Glutamatergic neuron (in vitro differentiated cells): ENCODE data around the gene REPS1. TPM values are rescaled to one million over a fixed set of nuclear protein-coding genes. Genes with fewer than 3 reads are reported as not detected.

ENCODE experiments used
- DNase-seq: peaks from one replicate; pipeline ENCODE4 v3.0.0; 2022
- H3K27ac Mint-ChIP-seq: one replicate; pipeline ENCODE4 v1.8.0; 2020; ENCODE audit warnings: mild to moderate bottlenecking, mixed read lengths, inconsistent platforms; ENCODE audit not compliant: unreplicated experiment
- H3K27me3 Mint-ChIP-seq: one replicate; pipeline ENCODE4 v1.8.0; 2020; ENCODE audit warnings: mild to moderate bottlenecking, moderate library complexity, mixed read lengths, inconsistent platforms; ENCODE audit not compliant: unreplicated experiment
- H3K36me3 Mint-ChIP-seq: one replicate; pipeline ENCODE4 v1.8.0; 2020; ENCODE audit warnings: mild to moderate bottlenecking, mixed read lengths, inconsistent platforms; ENCODE audit not compliant: unreplicated experiment
- H3K4me1 Mint-ChIP-seq: one replicate; pipeline ENCODE4 v1.8.0; 2020; ENCODE audit warnings: mild to moderate bottlenecking, low read depth, mixed read lengths, inconsistent platforms; ENCODE audit not compliant: unreplicated experiment
- H3K4me3 Mint-ChIP-seq: one replicate; pipeline ENCODE4 v1.8.0; 2020; ENCODE audit warnings: mild to moderate bottlenecking, mixed read lengths, inconsistent platforms; ENCODE audit not compliant: unreplicated experiment
- H3K9me3 Mint-ChIP-seq: one replicate; pipeline ENCODE4 v1.8.0; 2020; ENCODE audit warnings: mild to moderate bottlenecking, moderate library complexity, mixed read lengths, inconsistent platforms; ENCODE audit not compliant: unreplicated experiment
- total RNA-seq: library from RNA; stranded (reverse); fragmentation: NEBNext Ultra II Directional; extraction: Animal tissue kit (Norgen Biotek cat#: 25700); gene quantifications from one replicate; pipeline ENCODE4 v1.2.1, GENCODE V29; 2021; ENCODE audit not compliant: unreplicated experiment
- TF ChIP-seq, protein P1 (sequence below): fragments of 200-600 bp; sonication (generic); IDR thresholded peaks from one replicate; pipeline ENCODE4 v1.5.0; 2021; ENCODE audit not compliant: partially characterized antibody, unreplicated experiment

The REPS1 gene
- total RNA-seq, 1 donor from 2014 or later = 103 TPM

DNA sequence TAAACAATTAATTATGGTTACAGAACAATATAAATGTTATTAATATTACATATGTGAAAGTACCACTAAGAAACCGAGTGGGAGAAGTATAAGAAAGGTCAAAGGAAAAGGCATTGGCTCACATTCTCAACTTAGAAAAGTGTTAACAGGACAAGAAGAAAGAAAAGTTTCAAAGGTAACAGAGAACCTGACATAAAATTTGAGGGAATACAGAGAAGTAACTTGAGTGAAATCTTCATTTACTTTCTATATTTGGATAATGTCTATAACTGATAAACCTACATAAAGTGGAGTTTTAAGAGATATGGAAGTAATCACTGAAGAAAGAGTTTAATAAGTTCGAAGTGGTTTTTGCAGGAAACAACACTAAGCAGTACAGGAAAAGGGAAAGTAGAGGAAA is 30.1 kb downstream of the REPS1 start:
- H3K9me3 Mint-ChIP-seq = no peaks in the 10 kb centered on the region
- H3K4me3 Mint-ChIP-seq = no peak overlapping the region
- TF ChIP-seq, protein P1, sequence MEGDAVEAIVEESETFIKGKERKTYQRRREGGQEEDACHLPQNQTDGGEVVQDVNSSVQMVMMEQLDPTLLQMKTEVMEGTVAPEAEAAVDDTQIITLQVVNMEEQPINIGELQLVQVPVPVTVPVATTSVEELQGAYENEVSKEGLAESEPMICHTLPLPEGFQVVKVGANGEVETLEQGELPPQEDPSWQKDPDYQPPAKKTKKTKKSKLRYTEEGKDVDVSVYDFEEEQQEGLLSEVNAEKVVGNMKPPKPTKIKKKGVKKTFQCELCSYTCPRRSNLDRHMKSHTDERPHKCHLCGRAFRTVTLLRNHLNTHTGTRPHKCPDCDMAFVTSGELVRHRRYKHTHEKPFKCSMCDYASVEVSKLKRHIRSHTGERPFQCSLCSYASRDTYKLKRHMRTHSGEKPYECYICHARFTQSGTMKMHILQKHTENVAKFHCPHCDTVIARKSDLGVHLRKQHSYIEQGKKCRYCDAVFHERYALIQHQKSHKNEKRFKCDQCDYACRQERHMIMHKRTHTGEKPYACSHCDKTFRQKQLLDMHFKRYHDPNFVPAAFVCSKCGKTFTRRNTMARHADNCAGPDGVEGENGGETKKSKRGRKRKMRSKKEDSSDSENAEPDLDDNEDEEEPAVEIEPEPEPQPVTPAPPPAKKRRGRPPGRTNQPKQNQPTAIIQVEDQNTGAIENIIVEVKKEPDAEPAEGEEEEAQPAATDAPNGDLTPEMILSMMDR = no peak
- H3K36me3 Mint-ChIP-seq = no peaks in the 10 kb centered on the region
- H3K27me3 Mint-ChIP-seq = no peaks in the 10 kb centered on the region
- DNase-seq = no peak
- no peak overlapping the region for H3K27ac Mint-ChIP-seq
- H3K4me1 Mint-ChIP-seq = no peaks in the 10 kb centered on the region

GRCh38 chr6:138957484-138957883 is 30.6 kb downstream of the REPS1 start:
- no peaks in the 10 kb centered on the region for H3K27me3 Mint-ChIP-seq
- TF ChIP-seq, protein P1 = no peak
- H3K36me3 Mint-ChIP-seq = no peaks in the 10 kb centered on the region
- H3K4me1 Mint-ChIP-seq = no peaks in the 10 kb centered on the region
- H3K9me3 Mint-ChIP-seq = no peaks in the 10 kb centered on the region
- no peak overlapping the region for H3K27ac Mint-ChIP-seq
- no peak for DNase-seq
- H3K4me3 Mint-ChIP-seq = no peak overlapping the region

GRCh38 chr6:138956244-138956924 is 31.7 kb downstream of the REPS1 start:
- Mint-ChIP-seq H3K27ac (no peak overlapping the region), H3K4me1 (no peaks in the 10 kb centered on the region), H3K36me3 (no peaks in the 10 kb centered on the region), H3K4me3 (no peak overlapping the region), H3K9me3 (no peaks in the 10 kb centered on the region), H3K27me3 (no peaks in the 10 kb centered on the region)
- DNase-seq = no peak
- TF ChIP-seq, protein P1 = no peak

- TF ChIP-seq, protein P1 = no peak
- H3K36me3 Mint-ChIP-seq = no peaks in the 10 kb centered on the region
- no peaks in the 10 kb centered on the region for H3K4me1 Mint-ChIP-seq
- no peaks in the 10 kb centered on the region for H3K27me3 Mint-ChIP-seq
- no peaks in the 10 kb centered on the region for H3K9me3 Mint-ChIP-seq
- no peak overlapping the region for H3K27ac Mint-ChIP-seq
- H3K4me3 Mint-ChIP-seq = no peak overlapping the region
- no peak for DNase-seq
These were observed 32.8 kb downstream of the REPS1 start for GRCh38 chr6:138955262-138955661.

- Mint-ChIP-seq H3K4me1 (peaks cover 4% of the 10 kb centered on the region), H3K27me3 (no peaks in the 10 kb centered on the region), H3K36me3 (no peaks in the 10 kb centered on the region), H3K27ac (no peak overlapping the region), H3K9me3 (no peaks in the 10 kb centered on the region), H3K4me3 (no peak overlapping the region)
- no peak for DNase-seq
- TF ChIP-seq, protein P1 = no peak
These were observed 34.6 kb downstream of the REPS1 start for GRCh38 chr6:138953451-138953850.
